Stomach (tissue), 9 donors: Measurements from ENCODE around the gene APBA3. TPM values are rescaled to one million over a fixed set of nuclear protein-coding genes. Genes with fewer than 3 reads are reported as not detected.
A peak's percentile ranks its signal among the peaks of the same experiment; 100 is the strongest.

Experiments used
- DNase-seq, 2 donors: peaks; one replicate each; pipeline versions ENCODE4 v3.0.0 to v3.0.0-alpha.2; 2013 to 2019
- H3K27ac ChIP-seq, 5 donors: fragments of 200-600 bp in 4 of 5; sonication (generic) in 4 of 5; one replicate each; pipeline ENCODE4 v1.5.1; 2013 to 2019; ENCODE audit warnings: mild to moderate bottlenecking in 1 of 5, moderate library complexity in 1 of 5
- H3K27me3 ChIP-seq, 3 donors: fragments of 200-600 bp; sonication (generic); one replicate each; pipeline ENCODE4 v1.5.1; 2017 to 2019; ENCODE audit warnings: mixed run types in 1 of 3
- H3K36me3 ChIP-seq, 4 donors: fragments of 200-600 bp; sonication (generic); 1 replicate in 3 of 4; 2 replicates in 1 of 4; pipeline ENCODE4 v1.5.1; 2016 to 2019
- H3K4me1 ChIP-seq, 4 donors: fragments of 200-600 bp; sonication (generic); one replicate each; pipeline ENCODE4 v1.5.1; 2016 to 2019
- H3K4me3 ChIP-seq, 4 donors: fragments of 200-600 bp; sonication (generic) in 3 of 4; one replicate each; pipeline ENCODE4 v1.5.1; 2016 to 2019; ENCODE audit warnings: mild to moderate bottlenecking in 1 of 4
- H3K9me3 ChIP-seq, 4 donors: fragments of 200-600 bp; sonication (generic); one replicate each; pipeline ENCODE4 v1.5.1; 2016 to 2019
- CTCF ChIP-seq, 7 experiments: fragments of 450-650 bp in 4 of 7; fragments of 200-600 bp in 3 of 7; sonication (generic) in 3 of 7; IDR thresholded peaks; one replicate each; pipeline ENCODE4 v1.5.1; 2016 to 2019; ENCODE audit warnings: antibody characterized with exemption in 7 of 7, control low read depth in 2 of 7, mild to moderate bottlenecking in 1 of 7
- EP300 ChIP-seq: sonication (generic); formaldehyde crosslinking; IDR thresholded peaks from one replicate; pipeline ENCODE4 v1.6.1; 2017; ENCODE audit warnings: antibody characterized with exemption
- POLR2A ChIP-seq, 4 donors: fragments of 450-650 bp; IDR thresholded peaks; one replicate each; pipeline ENCODE4 v1.6.1; 2016; ENCODE audit warnings: antibody characterized with exemption in 4 of 4, control low read depth in 2 of 4, mild to moderate bottlenecking in 1 of 4, moderate library complexity in 1 of 4
- POLR2AphosphoS5 ChIP-seq, 3 donors: sonication (generic); formaldehyde crosslinking; IDR thresholded peaks; one replicate each; pipeline ENCODE4 v1.6.1; 2016; ENCODE audit warnings: antibody characterized with exemption in 3 of 3
- WGBS, 5 donors: extraction: QIAGEN DNeasy Blood & Tissue Kit in 3 of 5; methylation state at CpG; one replicate each; pipeline versions ENCODE4 v1.1.5 to v1.1.7; 2013 to 2018; 5-methylcytosine and 5-hydroxymethylcytosine counted together
- intact Hi-C: fragments of 100-400 bp; cut with DNase I; formaldehyde crosslinking; loops from one replicate; pipeline ENCODE4 v1.15.1; 2023; ENCODE audit warnings: low total_unique reads
- polyA plus RNA-seq, 3 donors: library from polyadenylated mRNA; stranded (reverse); fragments of 200-250 nt; gene quantifications; one replicate each; pipeline ENCODE4 v1.2.3, GENCODE V29; 2013
- total RNA-seq, 5 donors: library from RNA; depleted of rRNA; stranded (reverse); fragments of >200 nt; gene quantifications; one replicate each; pipeline versions ENCODE4 v1.1.0 to v1.2.3, GENCODE V29; 2014 to 2016
- donor health status: healthy with polysubstance abuse.
- donor health status: Bipolar disorder and iron deficiency.
- donor health status: healthy.

The APBA3 gene
- total and polyA plus RNA-seq, 8 donors, result 9.4 to 111 (median 16.6) TPM

- Histone ChIP-seq H3K36me3 (peaks cover 35 to 54% (median 50%) of the 10 kb centered on the region in 4 donors), H3K9me3 (no peaks in the 10 kb centered on the region), H3K4me3 (no peak overlapping the region), H3K27me3 (no peaks in the 10 kb centered on the region), H3K4me1 (peaks cover 12 to 43% (median 30%) of the 10 kb centered on the region in 4 donors), H3K27ac (no peak overlapping the region)
- WGBS, 5 donors, result 89 to 92% (median 92%) methylated on average over 12 of the region's 12 CpGs
- intact Hi-C loops, result no loop called here
- DNase-seq, result no peak
- TF ChIP-seq POLR2A (IDR thresholded peaks at IDR 0.05) (no peak), POLR2AphosphoS5 (IDR thresholded peaks at IDR 0.05) (no peak), CTCF (IDR thresholded peaks at IDR 0.05) (no peak), EP300 (no peak)
These were observed 3.6 kb upstream of the APBA3 start for GRCh38 chr19:3765121-3765520.

GRCh38 chr19:3762501-3763459, 1.3 kb upstream of the APBA3 start, which contains the start of gene MRPL54:
MRPL54 (plus strand) TSS chr19:3762682; CDS start chr19:3762701, 19 bp downstream.
- intact Hi-C loops, result no loop called here
- Histone ChIP-seq H3K36me3 (peaks cover 45 to 52% (median 51%) of the 10 kb centered on the region in 4 donors), H3K27me3 (no peaks in the 10 kb centered on the region), H3K9me3 (no peaks in the 10 kb centered on the region), H3K4me1 (peaks cover 26 to 66% (median 50%) of the 10 kb centered on the region in 4 donors), H3K4me3 (peak within 1 kb of the TSS; percentile 78 to 96 (median 80)), H3K27ac (peak within 1 kb of the TSS; percentile 85 to 100 (median 98))
- 2 to 3% (median 3%) methylated on average over 42 to 47 of the region's 47 CpGs for WGBS, 5 donors
- TF ChIP-seq EP300 (peak; percentile 25), POLR2AphosphoS5 (IDR thresholded peaks at IDR 0.05) (peak; percentile 57 to 88 (median 87)), POLR2A (IDR thresholded peaks at IDR 0.05) (no peak), CTCF (IDR thresholded peaks at IDR 0.05) (peak in 1 of 7 experiments; percentile 17)
- peak; percentile 100 for DNase-seq

GRCh38 chr19:3762130-3762473, 610 bp upstream of the APBA3 start:
- intact Hi-C loops, result no loop called here
- H3K27me3 ChIP-seq, result no peaks in the 10 kb centered on the region
- peak overlapping the region; percentile 81 to 100 (median 98) for H3K27ac ChIP-seq
- WGBS, 5 donors, result 53 to 61% (median 58%) methylated on average over 1 of the region's 1 CpG
- H3K4me3 ChIP-seq, result peak overlapping the region in 1 of 4 donors; percentile 75
- H3K4me1 ChIP-seq, result peaks cover 26 to 66% (median 52%) of the 10 kb centered on the region in 4 donors
- no peak for DNase-seq
- TF ChIP-seq POLR2A (IDR thresholded peaks at IDR 0.05), result no peak
- TF ChIP-seq CTCF (IDR thresholded peaks at IDR 0.05), result no peak
- TF ChIP-seq POLR2AphosphoS5 (IDR thresholded peaks at IDR 0.05), result no peak
- TF ChIP-seq EP300, result no peak
- H3K36me3 ChIP-seq, result peaks cover 45 to 52% (median 51%) of the 10 kb centered on the region in 4 donors
- no peaks in the 10 kb centered on the region for H3K9me3 ChIP-seq

- Histone ChIP-seq H3K27me3 (no peaks in the 10 kb centered on the region), H3K27ac (peak overlapping the region; percentile 81 to 100 (median 98)), H3K4me3 (peak overlapping the region; percentile 78 to 96 (median 80)), H3K4me1 (peaks cover 26 to 58% (median 51%) of the 10 kb centered on the region in 4 donors), H3K36me3 (peaks cover 36 to 46% (median 43%) of the 10 kb centered on the region in 4 donors), H3K9me3 (no peaks in the 10 kb centered on the region)
- no peak for TF ChIP-seq CTCF (IDR thresholded peaks at IDR 0.05)
- TF ChIP-seq POLR2A (IDR thresholded peaks at IDR 0.05), result no peak
- TF ChIP-seq EP300, result no peak
- TF ChIP-seq POLR2AphosphoS5 (IDR thresholded peaks at IDR 0.05), result no peak
- intact Hi-C loops, result no loop called here
- peak in 1 of 2 donors; percentile 44 for DNase-seq
- WGBS, 5 donors, result 8 to 25% (median 13%) methylated on average over 7 of the region's 7 CpGs
These were observed 576 bp downstream of the APBA3 start for GRCh38 chr19:3760871-3761361.
